A549 (cell line): ENCODE data around the gene C20orf141.

Experiments used
- CEBPB ChIP-seq, 2 experiments: fragments of >200 bp in 1 of 2; sonication (Bioruptor Twin) in 1 of 2; formaldehyde crosslinking in 1 of 2; IDR thresholded peaks; 2 replicates each; pipeline ENCODE4 v1.6.1; 2012 to 2016
- CTCF ChIP-seq: fragments of >200 bp; sonication (Bioruptor Twin); formaldehyde crosslinking; IDR thresholded peaks from 3 replicates; pipeline ENCODE4 v1.5.1; 2016
- EP300 ChIP-seq, 2 experiments: fragments of >200 bp; sonication (Bioruptor Twin); formaldehyde crosslinking; IDR thresholded peaks; 2 replicates in 1 of 2; 3 replicates in 1 of 2; pipeline ENCODE4 v1.6.1; 2016 to 2017
- ESRRA ChIP-seq: fragments of 150-350 bp; IDR thresholded peaks from 2 replicates; pipeline ENCODE4 v1.6.1; 2014; ENCODE audit warnings: mild to moderate bottlenecking, low read length, borderline replicate concordance
- JUN ChIP-seq, 2 experiments: fragments of >200 bp; sonication (Bioruptor Twin); formaldehyde crosslinking; IDR thresholded peaks; 2 replicates in 1 of 2; 3 replicates in 1 of 2; pipeline ENCODE4 v1.6.1; 2016 to 2017
- MAX ChIP-seq: IDR thresholded peaks from 2 replicates; pipeline ENCODE4 v1.6.1; 2012
- NR3C1 ChIP-seq: fragments of >200 bp; sonication (Bioruptor Twin); formaldehyde crosslinking; IDR thresholded peaks from 3 replicates; pipeline ENCODE4 v1.6.1; 2017
- PBX3 ChIP-seq: IDR thresholded peaks from 2 replicates; pipeline ENCODE4 v1.6.1; 2012
- POLR2A ChIP-seq: IDR thresholded peaks from 2 replicates; pipeline ENCODE4 v1.6.1; 2012; ENCODE audit warnings: mild to moderate bottlenecking, low read length
- POLR2AphosphoS2 ChIP-seq: conservative IDR thresholded peaks from 2 replicates; pipeline ENCODE4 v1.6.1; 2012; ENCODE audit warnings: low read length, improper control_type of control experiment, inconsistent platforms
- SMC3 ChIP-seq: fragments of >200 bp; sonication (Bioruptor Twin); formaldehyde crosslinking; IDR thresholded peaks from 3 replicates; pipeline ENCODE4 v1.6.1; 2018; ENCODE audit warnings: inconsistent platforms
- TFCP2L1 ChIP-seq: fragments of 250-450 bp; sonication (Bioruptor Pico); IDR thresholded peaks from 2 replicates; pipeline ENCODE4 v1.5.0; 2021; ENCODE audit warnings: mild to moderate bottlenecking
- USF2 ChIP-seq: fragments of 450-650 bp; IDR thresholded peaks from 2 replicates; pipeline ENCODE4 v1.6.1; 2014; ENCODE audit warnings: antibody characterized with exemption

GRCh38 chr20:2835331-2835796 lies 20.6 kb downstream of the C20orf141 start:
- TF ChIP-seq CTCF: no peak
- TF ChIP-seq PBX3: no peak
- no peak for TF ChIP-seq POLR2A
- no peak for TF ChIP-seq ESRRA
- no peak for TF ChIP-seq EP300 (IDR thresholded peaks at IDR 0.05)
- TF ChIP-seq MAX: no peak
- no peak for TF ChIP-seq SMC3
- no peak for TF ChIP-seq USF2
- TF ChIP-seq CEBPB (IDR thresholded peaks at IDR 0.05): no peak
- TF ChIP-seq JUN (IDR thresholded peaks at IDR 0.05): no peak
- no peak for TF ChIP-seq NR3C1
- no peak for TF ChIP-seq POLR2AphosphoS2
- TF ChIP-seq TFCP2L1 (CRISPR knock-in tag): no peak
